Ovary (tissue), 9 donors: ENCODE data around the gene PRPF40A. TPM values are rescaled to one million over a fixed set of nuclear protein-coding genes. Genes with fewer than 3 reads are reported as not detected.

Experiments used
- DNase-seq, 5 donors: peaks; one replicate each; pipeline ENCODE4 v3.0.0-alpha.2; 2019 to 2020
- H3K27ac ChIP-seq, 2 donors: fragments of 200-600 bp; one replicate each; pipeline versions ENCODE4 v1.5.1 to v1.8.0; 2019 to 2022
- H3K27me3 ChIP-seq: fragments of 200-600 bp; one replicate; pipeline ENCODE4 v1.8.0; 2022
- H3K36me3 ChIP-seq: fragments of 200-600 bp; sonication (generic); one replicate; pipeline ENCODE4 v1.5.1; 2019
- H3K4me1 ChIP-seq: one replicate; pipeline ENCODE4 v1.8.1; 2013; ENCODE audit warnings: mild to moderate bottlenecking, moderate library complexity; ENCODE audit not compliant: insufficient read depth
- H3K4me3 ChIP-seq: fragments of 200-600 bp; sonication (generic); one replicate; pipeline ENCODE4 v1.5.1; 2017
- H3K9me3 ChIP-seq, 2 donors: fragments of 200-600 bp in 1 of 2; sonication (generic) in 1 of 2; one replicate each; pipeline versions ENCODE4 v1.5.1 to v1.8.1; 2013 to 2019; ENCODE audit warnings: mild to moderate bottlenecking in 1 of 2, moderate library complexity in 1 of 2
- EP300 ChIP-seq: sonication (generic); formaldehyde crosslinking; IDR thresholded peaks from one replicate; pipeline ENCODE4 v1.6.1; 2017; ENCODE audit warnings: antibody characterized with exemption
- POLR2A ChIP-seq: fragments of 450-650 bp; IDR thresholded peaks from one replicate; pipeline ENCODE4 v1.6.1; 2017; ENCODE audit warnings: antibody characterized with exemption, mild to moderate bottlenecking, moderate library complexity
- WGBS, 3 donors: extraction: QIAGEN DNeasy Blood & Tissue Kit in 1 of 3; methylation state at CpG; one replicate each; pipeline versions ENCODE4 v1.1.5 to v1.1.7; 2013 to 2017; 5-methylcytosine and 5-hydroxymethylcytosine counted together
- intact Hi-C, 4 donors: fragments of 100-400 bp; cut with DNase I; formaldehyde crosslinking; loops; one replicate each; pipeline versions ENCODE4 v1.11.0 to v1.15.1; 2022 to 2023
- polyA plus RNA-seq, 2 donors: library from polyadenylated mRNA; stranded (reverse); fragments of 200-250 nt in 1 of 2; fragments of 350-450 nt in 1 of 2; fragmentation: Illumina TruSeq in 1 of 2; extraction: RNeasy Lipid Tissue Mini Kit (QIAGEN cat#74804) in 1 of 2; gene quantifications; one replicate each; pipeline ENCODE4 v1.2.3, GENCODE V29; 2013 to 2014
- total RNA-seq, 7 donors: library from RNA; depleted of rRNA in 2 of 7; stranded (reverse); fragments of >200 nt in 2 of 7; fragmentation: NEBNext Ultra II Directional in 3 of 7; extraction: Animal tissue kit (Norgen Biotek cat#: 25700) in 3 of 7; gene quantifications; one replicate each; pipeline versions ENCODE4 v1.1.0 to v1.2.4, GENCODE V29; 2016 to 2023
- TF ChIP-seq, protein P1 (sequence below), 3 donors: fragments of 450-650 bp in 2 of 3; fragments of 200-600 bp in 1 of 3; IDR thresholded peaks; one replicate each; pipeline versions ENCODE4 v1.5.1 to v1.8.0; 2016 to 2022; ENCODE audit warnings: antibody characterized with exemption in 3 of 3, mild to moderate bottlenecking in 1 of 3
- donor health status: DM: no; HTN: no; CAD: no; lungs with moderate emphysema.
- donor health status: DM: no; HTN: no; CAD: no.
- donor health status: Bipolar disorder and iron deficiency.
- donor health status: DM: yes; HTN: yes; CAD: no.
- donor health status: DM: no; HTN: no; CAD: no.
- donor health status: DM: yes; HTN: yes; CAD: no.

PRPF40A gene
- total and polyA plus RNA-seq, 9 donors: 27.5 to 81.9 (median 61.9) TPM

DNA sequence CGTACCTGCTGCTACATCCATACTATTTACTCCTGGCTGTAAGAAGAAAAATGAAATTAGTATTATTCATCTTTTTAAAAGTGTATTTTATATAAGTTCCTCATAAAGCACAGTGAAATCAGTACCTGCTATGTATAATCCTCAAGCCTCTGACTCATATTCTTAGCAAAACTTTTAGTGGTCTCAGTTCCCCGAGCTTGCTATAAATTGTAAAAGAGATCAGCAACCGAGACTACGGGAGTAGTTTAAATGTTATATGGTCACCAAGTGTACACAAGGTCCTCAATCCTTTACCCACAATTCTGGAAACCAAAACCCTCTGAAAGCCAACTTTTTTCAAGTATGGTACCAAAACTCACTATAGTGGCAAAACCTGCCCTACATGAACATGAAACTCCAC is 24.2 kb downstream of the PRPF40A start:
- no peak overlapping the region for H3K4me3 ChIP-seq
- no peaks in the 10 kb centered on the region for H3K36me3 ChIP-seq
- no peaks in the 10 kb centered on the region for H3K9me3 ChIP-seq
- 94 to 97% (median 95%) methylated on average over 4 of the region's 4 CpGs for WGBS, 3 donors
- TF ChIP-seq, protein P1, sequence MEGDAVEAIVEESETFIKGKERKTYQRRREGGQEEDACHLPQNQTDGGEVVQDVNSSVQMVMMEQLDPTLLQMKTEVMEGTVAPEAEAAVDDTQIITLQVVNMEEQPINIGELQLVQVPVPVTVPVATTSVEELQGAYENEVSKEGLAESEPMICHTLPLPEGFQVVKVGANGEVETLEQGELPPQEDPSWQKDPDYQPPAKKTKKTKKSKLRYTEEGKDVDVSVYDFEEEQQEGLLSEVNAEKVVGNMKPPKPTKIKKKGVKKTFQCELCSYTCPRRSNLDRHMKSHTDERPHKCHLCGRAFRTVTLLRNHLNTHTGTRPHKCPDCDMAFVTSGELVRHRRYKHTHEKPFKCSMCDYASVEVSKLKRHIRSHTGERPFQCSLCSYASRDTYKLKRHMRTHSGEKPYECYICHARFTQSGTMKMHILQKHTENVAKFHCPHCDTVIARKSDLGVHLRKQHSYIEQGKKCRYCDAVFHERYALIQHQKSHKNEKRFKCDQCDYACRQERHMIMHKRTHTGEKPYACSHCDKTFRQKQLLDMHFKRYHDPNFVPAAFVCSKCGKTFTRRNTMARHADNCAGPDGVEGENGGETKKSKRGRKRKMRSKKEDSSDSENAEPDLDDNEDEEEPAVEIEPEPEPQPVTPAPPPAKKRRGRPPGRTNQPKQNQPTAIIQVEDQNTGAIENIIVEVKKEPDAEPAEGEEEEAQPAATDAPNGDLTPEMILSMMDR (IDR thresholded peaks at IDR 0.05): no peak
- H3K27ac ChIP-seq: no peak overlapping the region
- H3K4me1 ChIP-seq: no peaks in the 10 kb centered on the region
- no peak for DNase-seq
- no peaks in the 10 kb centered on the region for H3K27me3 ChIP-seq
- intact Hi-C loops: no loop called here

DNA sequence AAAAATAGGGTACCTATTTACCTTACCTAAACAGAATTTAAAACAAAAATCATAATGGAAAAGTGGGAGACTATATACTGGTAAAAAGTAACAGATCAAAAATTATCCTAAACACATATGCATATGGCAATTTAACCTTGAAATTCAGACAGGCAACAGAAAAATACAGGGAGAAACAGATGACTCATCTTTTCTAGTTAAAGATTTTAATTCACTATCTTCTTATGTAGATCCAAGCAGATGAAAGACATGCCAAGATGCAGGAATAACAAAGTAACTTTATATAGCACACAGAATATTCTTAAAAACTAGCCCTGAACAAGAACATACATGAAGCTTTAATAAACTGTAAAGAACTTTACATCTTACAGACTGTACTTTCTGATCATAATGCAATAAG is 30.9 kb downstream of the PRPF40A start:
- H3K27me3 ChIP-seq: no peaks in the 10 kb centered on the region
- H3K27ac ChIP-seq: no peak overlapping the region
- no peak for DNase-seq
- TF ChIP-seq, protein P1 (IDR thresholded peaks at IDR 0.05): no peak
- TF ChIP-seq POLR2A (no peak), EP300 (no peak)
- no peaks in the 10 kb centered on the region for H3K36me3 ChIP-seq
- intact Hi-C loops: no loop called here
- no peak overlapping the region for H3K4me3 ChIP-seq
- no peaks in the 10 kb centered on the region for H3K9me3 ChIP-seq
- H3K4me1 ChIP-seq: no peaks in the 10 kb centered on the region

DNA sequence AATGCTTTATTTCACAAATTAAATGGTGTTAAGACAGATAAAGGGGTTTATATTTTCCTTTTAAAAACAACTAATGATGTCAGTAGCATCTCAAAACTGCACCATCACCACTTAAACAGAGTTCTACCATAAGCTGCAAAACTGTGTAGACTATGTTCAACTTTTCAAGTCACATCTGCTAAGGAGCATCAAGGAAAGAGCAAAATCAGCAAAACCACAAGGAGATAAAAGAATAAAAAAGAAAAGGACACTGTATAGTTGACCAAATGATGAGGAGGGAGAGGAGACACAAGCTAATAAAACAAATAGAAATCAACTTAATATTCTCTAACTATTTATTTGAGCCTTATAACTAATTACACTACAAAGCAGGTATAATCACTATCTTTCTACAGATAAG is 33.9 kb downstream of the PRPF40A start:
- Histone ChIP-seq H3K9me3 (no peaks in the 10 kb centered on the region), H3K36me3 (no peaks in the 10 kb centered on the region), H3K4me1 (no peaks in the 10 kb centered on the region), H3K27ac (no peak overlapping the region), H3K27me3 (no peaks in the 10 kb centered on the region), H3K4me3 (no peak overlapping the region)
- intact Hi-C loops: no loop called here
- DNase-seq: no peak
- no peak for TF ChIP-seq POLR2A
- no peak for TF ChIP-seq EP300

DNA sequence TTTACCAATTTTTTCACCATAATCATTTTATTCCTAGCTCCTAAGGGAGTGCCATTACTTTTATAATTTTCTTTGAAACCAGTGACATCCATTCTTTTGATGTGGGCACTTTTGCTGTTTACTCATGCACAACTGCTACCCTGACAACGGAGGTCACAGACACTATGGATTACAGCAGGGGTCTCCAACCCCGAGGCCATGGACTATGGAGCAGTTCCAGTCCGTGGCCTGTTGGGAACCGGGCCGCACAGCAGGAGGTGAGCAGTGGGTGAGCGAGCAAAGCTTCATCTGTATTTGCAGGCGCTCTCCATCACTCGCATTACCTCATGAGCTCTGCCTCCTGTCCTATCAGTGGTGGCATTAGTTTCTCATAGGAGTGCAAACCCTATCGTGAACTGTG is 34.6 kb downstream of the PRPF40A start:
- Histone ChIP-seq H3K27me3 (no peaks in the 10 kb centered on the region), H3K4me3 (no peak overlapping the region), H3K36me3 (no peaks in the 10 kb centered on the region), H3K4me1 (no peaks in the 10 kb centered on the region), H3K9me3 (no peaks in the 10 kb centered on the region), H3K27ac (no peak overlapping the region)
- 94 to 98% (median 96%) methylated on average over 9 of the region's 9 CpGs for WGBS, 3 donors
- intact Hi-C loops: no loop called here
- no peak for DNase-seq
- TF ChIP-seq, protein P1 (IDR thresholded peaks at IDR 0.05): no peak
- TF ChIP-seq POLR2A (no peak), EP300 (no peak)

DNA sequence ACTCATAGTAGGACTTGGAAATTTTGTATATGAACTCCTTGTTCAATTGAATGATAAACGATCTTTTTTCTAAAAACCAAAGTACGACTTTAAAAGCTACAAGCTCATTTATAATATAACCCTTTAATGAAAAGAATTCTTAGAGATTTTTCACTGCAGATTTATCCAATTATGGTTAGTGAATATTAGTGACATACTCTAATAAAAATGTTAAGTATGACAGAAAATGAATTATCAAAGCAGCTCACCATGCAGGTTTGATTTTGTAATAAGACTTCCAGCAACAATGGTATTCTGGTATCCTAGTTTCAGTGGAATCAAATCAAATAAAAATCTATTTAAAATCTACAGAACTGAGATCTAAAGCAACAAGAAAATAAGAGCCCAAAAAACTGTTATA is 38.5 kb downstream of the PRPF40A start:
- no peaks in the 10 kb centered on the region for H3K36me3 ChIP-seq
- H3K27ac ChIP-seq: no peak overlapping the region
- no peaks in the 10 kb centered on the region for H3K4me1 ChIP-seq
- no peaks in the 10 kb centered on the region for H3K27me3 ChIP-seq
- H3K4me3 ChIP-seq: no peak overlapping the region
- intact Hi-C loops: no loop called here
- DNase-seq: no peak
- 60 to 70% (median 63%) methylated on average over 2 of the region's 2 CpGs for WGBS, 3 donors
- no peaks in the 10 kb centered on the region for H3K9me3 ChIP-seq
- TF ChIP-seq, protein P1 (IDR thresholded peaks at IDR 0.05): no peak
- TF ChIP-seq POLR2A (no peak), EP300 (no peak)
